IMR-90 (cell line): ENCODE measurements around the gene PRODH2. TPM values are rescaled to one million over a fixed set of nuclear protein-coding genes. Genes with fewer than 3 reads are reported as not detected.
A peak's percentile ranks its signal among the peaks of the same experiment; 100 is the strongest.

Experiments
- ATAC-seq: fragments of 200-7000 bp; cut with Tn5 transposase; 2 replicates; pipeline ENCODE4 v1.9.1; 2020; ENCODE audit warnings: low read depth, mild to moderate bottlenecking, moderate library complexity
- BruUV-seq: library from RNA; stranded (reverse); fragments of 400-500 nt; replicated peaks from 2 replicates; lab custom pipeline; 2021; lab: Mats Ljungman, UMichigan
- CTCF ChIA-PET: fragments of 300-600 bp; formaldehyde crosslinking; extraction: SDS; loops from one replicate; lab custom pipeline; 2021; ENCODE audit warnings: antibody characterized with exemption; lab: Yijun Ruan, JAX
- POLR2A ChIA-PET: fragments of 300-600 bp; sonication (Branson Sonifier 250); formaldehyde crosslinking; loops from one replicate; lab custom pipeline; 2022; ENCODE audit warnings: antibody characterized with exemption; ENCODE audit not compliant: unreplicated experiment; lab: Charles Lee
- DNase-seq: peaks from one replicate; pipeline ENCODE4 v3.0.0; 2013
- H2AFZ ChIP-seq: replicated peaks from 2 replicates; pipeline ENCODE3; 2013; ENCODE audit warnings: low read length, mild to moderate bottlenecking; ENCODE audit not compliant: poor library complexity
- H2AK5ac ChIP-seq: 2 replicates; pipeline ENCODE4 v1.6.1; 2013; ENCODE audit warnings: low read depth, low read length, inconsistent platforms
- H2AK9ac ChIP-seq: replicated peaks from 2 replicates; pipeline ENCODE3; 2013; ENCODE audit warnings: mild to moderate bottlenecking, low read depth, low read length, moderate library complexity; ENCODE audit not compliant: poor library complexity
- H2BK120ac ChIP-seq: 2 replicates; pipeline ENCODE4 v1.6.1; 2013; ENCODE audit warnings: low read depth, low read length, inconsistent platforms
- H2BK15ac ChIP-seq: 3 replicates; pipeline ENCODE4 v1.6.1; 2013; ENCODE audit warnings: low read depth, low read length, inconsistent platforms
- H2BK20ac ChIP-seq: 2 replicates; pipeline ENCODE4 v1.6.1; 2013; ENCODE audit warnings: low read depth, mild to moderate bottlenecking, inconsistent platforms, low read length, moderate library complexity
- H2BK5ac ChIP-seq: 2 replicates; pipeline ENCODE4 v1.6.1; 2013; ENCODE audit warnings: mild to moderate bottlenecking, low read depth, low read length, inconsistent platforms; ENCODE audit not compliant: poor library complexity, severe bottlenecking
- H3K14ac ChIP-seq: replicated peaks from 2 replicates; pipeline ENCODE4 v1.6.1; 2013; ENCODE audit warnings: low read depth, low read length, inconsistent platforms
- H3K18ac ChIP-seq: 2 replicates; pipeline ENCODE4 v1.6.1; 2013; ENCODE audit warnings: low read depth, low read length, control low read depth
- H3K23ac ChIP-seq: 2 replicates; pipeline ENCODE4 v1.6.1; 2013; ENCODE audit warnings: low read depth, low read length, inconsistent platforms
- H3K27ac ChIP-seq: 2 replicates; pipeline ENCODE4 v1.5.1; 2013; ENCODE audit warnings: mild to moderate bottlenecking, control low read depth, low read length; ENCODE audit not compliant: insufficient read depth
- H3K27me3 ChIP-seq: 2 replicates; pipeline ENCODE4 v1.6.1; 2013; ENCODE audit warnings: low read length; ENCODE audit not compliant: control insufficient read depth, insufficient read depth
- H3K36me3 ChIP-seq: 2 replicates; pipeline ENCODE4 v1.6.1; 2013; ENCODE audit warnings: low read length, mixed read lengths; ENCODE audit not compliant: control insufficient read depth, insufficient read depth
- H3K4ac ChIP-seq: 2 replicates; pipeline ENCODE4 v1.6.1; 2013; ENCODE audit warnings: low read depth, low read length, inconsistent platforms
- H3K4me1 ChIP-seq: 2 replicates; pipeline ENCODE4 v1.6.1; 2013; ENCODE audit warnings: low read length, mixed read lengths; ENCODE audit not compliant: control insufficient read depth, insufficient read depth
- H3K4me2 ChIP-seq: 2 replicates; pipeline ENCODE4 v1.6.1; 2013; ENCODE audit warnings: low read depth, mild to moderate bottlenecking, control low read depth, low read length, moderate library complexity
- H3K4me3 ChIP-seq: 2 replicates; pipeline ENCODE4 v1.5.1; 2013; ENCODE audit warnings: low read depth, mild to moderate bottlenecking, control low read depth, low read length, moderate library complexity; ENCODE audit not compliant: insufficient read depth
- H3K56ac ChIP-seq: 2 replicates; pipeline ENCODE4 v1.6.1; 2013; ENCODE audit warnings: low read length, inconsistent platforms; ENCODE audit not compliant: insufficient read depth; ENCODE audit errors: extremely low read depth
- H3K79me1 ChIP-seq, 2 experiments: 2 replicates each; pipeline ENCODE4 v1.6.1; 2013; ENCODE audit warnings: low read length in 2 of 2, inconsistent platforms in 1 of 2, low read depth in 1 of 2
- H3K9ac ChIP-seq: 2 replicates; pipeline ENCODE4 v1.6.1; 2013; ENCODE audit warnings: low read depth, low read length, control low read depth
- H3K9me1 ChIP-seq: 2 replicates; pipeline ENCODE4 v1.6.1; 2013; ENCODE audit warnings: low read length, inconsistent platforms; ENCODE audit not compliant: insufficient read depth
- H3K9me3 ChIP-seq: 2 replicates; pipeline ENCODE4 v1.6.1; 2013; ENCODE audit warnings: low read length; ENCODE audit not compliant: control insufficient read depth, insufficient read depth
- H4K20me1 ChIP-seq: 2 replicates; pipeline ENCODE4 v1.6.1; 2013; ENCODE audit warnings: low read length, inconsistent platforms; ENCODE audit not compliant: insufficient read depth
- H4K5ac ChIP-seq: 2 replicates; pipeline ENCODE4 v1.6.1; 2013; ENCODE audit warnings: mild to moderate bottlenecking, low read depth, low read length, control low read depth
- H4K8ac ChIP-seq, 2 experiments: 2 replicates each; pipeline ENCODE4 v1.6.1; 2013; ENCODE audit warnings: low read depth in 2 of 2, low read length in 2 of 2, control low read depth in 1 of 2, inconsistent platforms in 1 of 2
- H4K91ac ChIP-seq: 2 replicates; pipeline ENCODE4 v1.6.1; 2013; ENCODE audit warnings: low read depth, low read length, inconsistent platforms; ENCODE audit not compliant: insufficient read depth
- BHLHE40 ChIP-seq: fragments of 150-350 bp; IDR thresholded peaks from 2 replicates; pipeline ENCODE4 v1.6.1; 2016; ENCODE audit warnings: mild to moderate bottlenecking, low read depth, low read length
- CEBPB ChIP-seq: IDR thresholded peaks from 2 replicates; pipeline ENCODE4 v1.6.1; 2012; ENCODE audit warnings: low read depth, low read length, improper control_type of control experiment
- CHD1 ChIP-seq: IDR thresholded peaks from 2 replicates; pipeline ENCODE4 v1.6.1; 2012; ENCODE audit warnings: low read depth, low read length, improper control_type of control experiment
- FOS ChIP-seq: fragments of 150-350 bp; IDR thresholded peaks from 2 replicates; pipeline ENCODE4 v1.6.1; 2016; ENCODE audit warnings: low read depth, low read length
- MAFK ChIP-seq: IDR thresholded peaks from 2 replicates; pipeline ENCODE4 v1.6.1; 2012; ENCODE audit warnings: low read depth, low read length, improper control_type of control experiment
- MAZ ChIP-seq: IDR thresholded peaks from 2 replicates; pipeline ENCODE4 v1.6.1; 2012; ENCODE audit warnings: low read depth, mild to moderate bottlenecking, low read length, improper control_type of control experiment, moderate library complexity, borderline replicate concordance
- MXI1 ChIP-seq: IDR thresholded peaks from 2 replicates; pipeline ENCODE4 v1.6.1; 2012; ENCODE audit warnings: low read depth, mild to moderate bottlenecking, low read length, moderate library complexity, borderline replicate concordance
- NFE2L2 ChIP-seq: fragments of 150-350 bp; IDR thresholded peaks from 2 replicates; pipeline ENCODE4 v1.6.1; 2016; ENCODE audit warnings: low read depth, mild to moderate bottlenecking, low read length
- POLR2A ChIP-seq: IDR thresholded peaks from 2 replicates; pipeline ENCODE4 v1.6.1; 2012; ENCODE audit warnings: mild to moderate bottlenecking, low read depth, low read length
- RAD21 ChIP-seq: IDR thresholded peaks from 2 replicates; pipeline ENCODE4 v1.6.1; 2012; ENCODE audit warnings: low read length, improper control_type of control experiment
- RCOR1 ChIP-seq: IDR thresholded peaks from 2 replicates; pipeline ENCODE4 v1.6.1; 2012; ENCODE audit warnings: mild to moderate bottlenecking, low read length, improper control_type of control experiment; ENCODE audit not compliant: insufficient replicate concordance
- RFX5 ChIP-seq: IDR thresholded peaks from 2 replicates; pipeline ENCODE4 v1.8.0; 2012; ENCODE audit warnings: low read depth, mild to moderate bottlenecking, low read length, moderate library complexity
- SMC3 ChIP-seq: fragments of 150-350 bp; IDR thresholded peaks from 2 replicates; pipeline ENCODE4 v1.6.1; 2016; ENCODE audit warnings: low read depth, mild to moderate bottlenecking, antibody characterized with exemption, low read length, moderate library complexity
- WGBS, 2 experiments: methylation state at CpG; one replicate each; pipeline versions ENCODE4 v1.1.5 to v1.1.7; 2013; ENCODE audit warnings: missing lambda C conversion rate in 2 of 2; ENCODE audit not compliant: insufficient read length in 1 of 2; ENCODE audit errors: extremely low coverage in 2 of 2; 5-methylcytosine and 5-hydroxymethylcytosine counted together
- dilution Hi-C: fragments of 300-500 bp; cut with HindIII; formaldehyde crosslinking; loops from one replicate; pipeline ENCODE4 v1.14.3; 2018; ENCODE audit warnings: low sequenced_read_pairs; ENCODE audit not compliant: unreplicated experiment
- in situ Hi-C: fragments of 300-500 bp; cut with MboI; formaldehyde crosslinking; loops from 3 replicates; pipeline ENCODE4 v1.14.3; 2019; ENCODE audit warnings: low sequenced_read_pairs, inconsistent platforms, mixed read lengths
- intact Hi-C: fragments of 100-400 bp; cut with micrococcal nuclease; formaldehyde crosslinking; loops from 2 replicates; pipeline ENCODE4 v1.10.0; 2022
- polyA plus RNA-seq, 3 experiments: library from polyadenylated mRNA; depleted of rRNA; stranded (reverse); fragments of >200 nt; gene quantifications; 2 replicates each; pipeline ENCODE4 v1.2.3, GENCODE V29; 2012; ENCODE audit warnings: low replicate concordance in 1 of 3
- total RNA-seq: library from RNA; depleted of rRNA; stranded (reverse); fragments of >200 nt; gene quantifications from 2 replicates; pipeline ENCODE4 v1.2.3, GENCODE V29; 2012
- TF ChIP-seq, protein P1 (sequence below): conservative IDR thresholded peaks from 2 replicates; pipeline ENCODE4 v1.5.1; 2012; ENCODE audit warnings: mild to moderate bottlenecking, low read depth, low read length, improper control_type of control experiment
- TF ChIP-seq, protein P2 (sequence below): fragments of 150-350 bp; IDR thresholded peaks from 2 replicates; pipeline ENCODE4 v1.6.1; 2017; ENCODE audit warnings: mild to moderate bottlenecking, antibody characterized with exemption, low read length, low read depth

Gene PRODH2
- total and polyA plus RNA-seq, 2 of the 4 experiments (the other 2 are of a cell fraction), result not detected

DNA sequence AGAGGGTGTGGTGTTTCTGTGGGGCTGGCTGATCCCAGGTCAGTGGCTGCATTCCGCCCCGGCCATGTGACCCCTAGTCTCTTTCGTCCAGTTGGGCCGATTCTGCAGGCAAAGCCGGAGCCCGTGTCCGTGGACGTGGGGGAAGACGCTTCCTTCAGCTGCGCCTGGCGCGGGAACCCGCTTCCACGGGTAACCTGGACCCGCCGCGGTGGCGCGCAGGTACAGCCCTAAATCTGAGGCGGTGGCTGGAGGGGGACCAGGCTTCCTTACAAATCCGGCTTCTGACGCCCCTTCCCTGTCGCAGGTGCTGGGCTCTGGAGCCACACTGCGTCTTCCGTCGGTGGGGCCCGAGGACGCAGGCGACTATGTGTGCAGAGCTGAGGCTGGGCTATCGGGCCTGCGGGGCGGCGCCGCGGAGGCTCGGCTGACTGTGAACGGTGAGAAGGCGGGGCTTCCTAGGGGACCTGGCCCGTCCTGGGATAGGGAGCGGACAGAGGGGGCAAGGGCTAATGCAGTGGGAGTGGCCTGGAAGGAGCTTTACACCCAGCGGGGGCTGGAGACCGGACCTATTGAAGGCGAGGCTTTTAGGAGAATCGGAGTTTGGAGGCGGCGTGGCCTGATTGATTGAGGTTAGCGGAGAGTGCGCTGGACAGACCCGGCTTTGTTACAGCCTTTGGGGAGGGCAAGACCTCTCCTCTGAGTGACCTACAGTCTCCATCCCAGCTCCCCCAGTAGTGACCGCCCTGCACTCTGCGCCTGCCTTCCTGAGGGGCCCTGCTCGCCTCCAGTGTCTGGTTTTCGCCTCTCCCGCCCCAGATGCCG, 48.4 kb upstream of the PRODH2 start:
- dilution Hi-C loops (no loop called here), in situ Hi-C loops (no loop called here)
- 12% methylated on average over 23 of the region's 55 CpGs; no CpG with 5 or more reads in 1 of the 2 experiments for WGBS, 2 experiments
- TF ChIP-seq MAZ (no peak), POLR2A (no peak), SMC3 (no peak), CHD1 (no peak), NFE2L2 (no peak), FOS (no peak), RAD21 (no peak), BHLHE40 (no peak), MXI1 (no peak), CEBPB (no peak), RFX5 (no peak), MAFK (no peak), RCOR1 (no peak)
- TF ChIP-seq, protein P1, sequence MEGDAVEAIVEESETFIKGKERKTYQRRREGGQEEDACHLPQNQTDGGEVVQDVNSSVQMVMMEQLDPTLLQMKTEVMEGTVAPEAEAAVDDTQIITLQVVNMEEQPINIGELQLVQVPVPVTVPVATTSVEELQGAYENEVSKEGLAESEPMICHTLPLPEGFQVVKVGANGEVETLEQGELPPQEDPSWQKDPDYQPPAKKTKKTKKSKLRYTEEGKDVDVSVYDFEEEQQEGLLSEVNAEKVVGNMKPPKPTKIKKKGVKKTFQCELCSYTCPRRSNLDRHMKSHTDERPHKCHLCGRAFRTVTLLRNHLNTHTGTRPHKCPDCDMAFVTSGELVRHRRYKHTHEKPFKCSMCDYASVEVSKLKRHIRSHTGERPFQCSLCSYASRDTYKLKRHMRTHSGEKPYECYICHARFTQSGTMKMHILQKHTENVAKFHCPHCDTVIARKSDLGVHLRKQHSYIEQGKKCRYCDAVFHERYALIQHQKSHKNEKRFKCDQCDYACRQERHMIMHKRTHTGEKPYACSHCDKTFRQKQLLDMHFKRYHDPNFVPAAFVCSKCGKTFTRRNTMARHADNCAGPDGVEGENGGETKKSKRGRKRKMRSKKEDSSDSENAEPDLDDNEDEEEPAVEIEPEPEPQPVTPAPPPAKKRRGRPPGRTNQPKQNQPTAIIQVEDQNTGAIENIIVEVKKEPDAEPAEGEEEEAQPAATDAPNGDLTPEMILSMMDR, result no peak
- TF ChIP-seq, protein P2, sequence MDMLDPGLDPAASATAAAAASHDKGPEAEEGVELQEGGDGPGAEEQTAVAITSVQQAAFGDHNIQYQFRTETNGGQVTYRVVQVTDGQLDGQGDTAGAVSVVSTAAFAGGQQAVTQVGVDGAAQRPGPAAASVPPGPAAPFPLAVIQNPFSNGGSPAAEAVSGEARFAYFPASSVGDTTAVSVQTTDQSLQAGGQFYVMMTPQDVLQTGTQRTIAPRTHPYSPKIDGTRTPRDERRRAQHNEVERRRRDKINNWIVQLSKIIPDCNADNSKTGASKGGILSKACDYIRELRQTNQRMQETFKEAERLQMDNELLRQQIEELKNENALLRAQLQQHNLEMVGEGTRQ, result no peak

More for the DNA sequence above, 48.4 kb upstream of the PRODH2 start:
- H3K4me1 ChIP-seq, result no peaks in the 10 kb centered on the region; the same call in 1 of the 2 replicates
- no peak overlapping the region for H3K56ac ChIP-seq
- H3K14ac ChIP-seq, result no peak overlapping the region
- H3K27me3 ChIP-seq, result peaks cover 73% of the 10 kb centered on the region
- ATAC-seq, result no peak
- H3K4me2 ChIP-seq, result no peak overlapping the region
- H3K9ac ChIP-seq, result no peak overlapping the region
- no peak overlapping the region for H3K27ac ChIP-seq
- DNase-seq, result no peak
- intact Hi-C loops, result no loop called here
- no peak overlapping the region for H2BK120ac ChIP-seq
- H3K9me1 ChIP-seq, result no peaks in the 10 kb centered on the region
- no peak overlapping the region for H4K5ac ChIP-seq
- no peak overlapping the region for H3K4me3 ChIP-seq
- CTCF ChIA-PET, result no interaction called here
- no peak overlapping the region for H4K91ac ChIP-seq
- no peak overlapping the region for H2AK5ac ChIP-seq
- H2BK15ac ChIP-seq, result no peak overlapping the region
- no peak overlapping the region for H3K4ac ChIP-seq
- H4K8ac ChIP-seq, result no peak overlapping the region
- no peak overlapping the region for H2BK5ac ChIP-seq
- POLR2A ChIA-PET, result no interaction called here
- peak overlapping the region; percentile 72 for H2AFZ ChIP-seq
- H3K9me3 ChIP-seq, result no peaks in the 10 kb centered on the region
- BruUV-seq, result no TSS peak
- H3K36me3 ChIP-seq, result no peaks in the 10 kb centered on the region
- H3K23ac ChIP-seq, result no peak overlapping the region
- H2AK9ac ChIP-seq, result no peak overlapping the region
- H3K79me1 ChIP-seq, result no peaks in the 10 kb centered on the region
- H3K18ac ChIP-seq, result no peak overlapping the region
- no peaks in the 10 kb centered on the region; the same call in 1 of the 2 replicates for H4K20me1 ChIP-seq
- no peak overlapping the region for H2BK20ac ChIP-seq
